ENCODE measurements around the gene C6orf163.

DNA sequence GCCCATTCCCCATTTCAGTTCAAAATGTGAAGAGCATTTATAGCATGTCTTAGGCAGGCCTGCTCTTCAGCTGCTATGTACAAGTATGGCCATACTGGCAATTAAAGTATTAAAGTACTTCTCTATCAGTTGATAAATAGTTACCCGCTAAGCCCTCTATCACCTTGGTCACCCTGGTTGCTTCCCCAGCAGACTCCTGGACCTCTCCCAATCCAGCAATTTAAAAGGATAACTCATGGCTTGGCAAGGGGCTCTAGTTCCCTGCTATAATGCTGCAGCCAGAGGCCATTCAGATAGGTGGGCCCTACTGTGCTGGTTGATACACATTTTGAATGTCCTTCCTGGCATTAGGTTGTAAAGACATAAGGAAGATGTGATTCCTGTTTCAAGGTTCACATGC is 7.0 kb downstream of the C6orf163 start:
- no peak for TF ChIP-seq RFX5 (IDR thresholded peaks at IDR 0.05; ENCODE audit: low read depth, low read length)
- TF ChIP-seq ARID4A (CRISPR knock-in tag; IDR thresholded peaks at IDR 0.05; ENCODE audit: borderline replicate concordance) = no peak
- no peak for TF ChIP-seq GLMP (CRISPR knock-in tag; IDR thresholded peaks at IDR 0.05; ENCODE audit: borderline replicate concordance)
